ENCODE data around the gene CCPG1. TPM values are rescaled to one million over a fixed set of nuclear protein-coding genes. Genes with fewer than 3 reads are reported as not detected.

Gene CCPG1
- total RNA-seq, 1 experiment from 2014 or later = 8.5 TPM

DNA sequence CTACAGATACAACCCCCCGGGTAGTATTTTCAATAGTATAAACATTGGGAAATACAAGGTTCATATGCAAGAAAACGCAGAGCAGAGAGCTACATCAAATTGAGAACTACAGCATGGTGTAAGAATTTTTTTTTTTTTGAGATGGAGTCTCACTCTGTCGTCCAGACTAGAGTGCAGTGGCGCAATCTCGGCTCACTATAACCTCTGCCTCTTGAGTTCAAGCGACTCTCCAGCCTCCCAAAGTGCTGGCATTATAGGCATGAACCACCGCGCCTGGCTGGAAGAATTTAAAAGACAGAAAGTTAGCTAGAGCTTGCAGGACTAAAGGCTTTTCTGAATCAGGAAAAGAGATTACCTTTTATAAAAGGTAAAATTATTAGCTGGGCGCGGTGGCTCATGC lies 47.1 kb downstream of the CCPG1 start:
- H3K9me2 ChIP-seq (ENCODE audit: insufficient read depth) = no peaks in the 10 kb centered on the region
- H3K27ac ChIP-seq (ENCODE audit: low read depth, low read length) = no peak overlapping the region
- intact Hi-C loops (cut with micrococcal nuclease) = no loop called here
- H3K36me3 ChIP-seq (ENCODE audit: control insufficient read depth in 1 of 2, insufficient read depth in 2 of 2, low read length in 2 of 2) = no peaks in the 10 kb centered on the region
- H3K9me3 ChIP-seq (ENCODE audit: control insufficient read depth in 1 of 2, insufficient read depth in 1 of 2, low read depth in 1 of 2, low read length in 2 of 2) = no peaks in the 10 kb centered on the region
- BruUV-seq (replicated peaks) = no TSS peak
- POLR2A ChIA-PET = no interaction called here
- H3K4me2 ChIP-seq (ENCODE audit: low read length) = no peak overlapping the region
- H3K27me3 ChIP-seq (ENCODE audit: insufficient read depth, low read length) = no peaks in the 10 kb centered on the region
- DNase-seq (ENCODE audit: low read depth, low spot score) (no peak), ATAC-seq (no peak)
- H2AFZ ChIP-seq (ENCODE audit: low read depth, low read length, poor library complexity, severe bottlenecking) = no peak overlapping the region
- RAD21 ChIA-PET (ENCODE audit: low non-redundant PET in 1 of 2, low total read pairs in 2 of 2, uncharacterized antibody in 2 of 2, unreplicated experiment in 2 of 2) = no interaction called here
- no peaks in the 10 kb centered on the region for H3K4me1 ChIP-seq (ENCODE audit: control insufficient read depth in 1 of 2, insufficient read depth in 2 of 2, low read length in 2 of 2)
- CTCF ChIA-PET = no interaction called here
- no peak overlapping the region for H3K9ac ChIP-seq (ENCODE audit: low read length)
- no peak overlapping the region for H3K4me3 ChIP-seq (replicated peaks in 1 of 2; ENCODE audit: low read depth in 1 of 2, low read length in 2 of 2)
- no peaks in the 10 kb centered on the region for H4K20me1 ChIP-seq (ENCODE audit: insufficient read depth)
- H3K79me2 ChIP-seq (ENCODE audit: insufficient read depth, low read length) = no peaks in the 10 kb centered on the region
- no peak for TF ChIP-seq POLR2A (IDR thresholded peaks at IDR 0.05; ENCODE audit: borderline replicate concordance, extremely low read depth, insufficient read depth, insufficient read length)
- TF ChIP-seq TCF7L2 (IDR thresholded peaks at IDR 0.05; ENCODE audit: borderline replicate concordance, extremely low read depth, insufficient read depth, insufficient read length) = no peak
- TF ChIP-seq, protein P1, sequence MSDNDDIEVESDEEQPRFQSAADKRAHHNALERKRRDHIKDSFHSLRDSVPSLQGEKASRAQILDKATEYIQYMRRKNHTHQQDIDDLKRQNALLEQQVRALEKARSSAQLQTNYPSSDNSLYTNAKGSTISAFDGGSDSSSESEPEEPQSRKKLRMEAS (IDR thresholded peaks at IDR 0.05) = no peak

DNA sequence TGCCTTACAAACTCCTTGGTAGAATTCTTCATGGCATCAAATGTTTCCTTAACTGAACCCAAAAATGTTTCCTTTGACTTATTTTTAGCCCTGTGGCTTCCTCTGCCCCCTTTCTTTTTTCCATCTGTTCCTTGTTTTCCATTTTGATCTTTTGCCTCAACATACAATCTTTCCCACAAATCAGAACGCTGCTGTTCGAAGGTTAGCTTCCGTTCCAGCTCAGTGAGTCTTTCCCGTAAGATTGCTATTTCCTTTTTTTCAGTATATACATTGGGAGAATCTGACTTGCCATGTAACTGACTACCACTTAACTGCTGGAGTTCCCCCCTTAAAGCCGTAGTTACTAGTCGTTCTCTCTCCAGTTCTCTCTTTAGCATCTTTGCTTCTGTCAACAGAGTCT lies 47.9 kb downstream of the CCPG1 start:
- no peaks in the 10 kb centered on the region for H3K9me2 ChIP-seq (ENCODE audit: insufficient read depth)
- DNase-seq (ENCODE audit: low read depth, low spot score) (no peak), ATAC-seq (no peak)
- ChIA-PET RAD21 (ENCODE audit: low non-redundant PET in 1 of 2, low total read pairs in 2 of 2, uncharacterized antibody in 2 of 2, unreplicated experiment in 2 of 2) (no interaction called here), CTCF (no interaction called here), POLR2A (no interaction called here)
- H3K4me2 ChIP-seq (ENCODE audit: low read length) = no peak overlapping the region
- H3K36me3 ChIP-seq (ENCODE audit: control insufficient read depth in 1 of 2, insufficient read depth in 2 of 2, low read length in 2 of 2) = no peaks in the 10 kb centered on the region
- no peak overlapping the region for H3K4me3 ChIP-seq (replicated peaks in 1 of 2; ENCODE audit: low read depth in 1 of 2, low read length in 2 of 2)
- no peaks in the 10 kb centered on the region for H3K9me3 ChIP-seq (ENCODE audit: control insufficient read depth in 1 of 2, insufficient read depth in 1 of 2, low read depth in 1 of 2, low read length in 2 of 2)
- TF ChIP-seq CEBPB (IDR thresholded peaks at IDR 0.05; ENCODE audit: low read depth) = no peak
- TF ChIP-seq, protein P2, sequence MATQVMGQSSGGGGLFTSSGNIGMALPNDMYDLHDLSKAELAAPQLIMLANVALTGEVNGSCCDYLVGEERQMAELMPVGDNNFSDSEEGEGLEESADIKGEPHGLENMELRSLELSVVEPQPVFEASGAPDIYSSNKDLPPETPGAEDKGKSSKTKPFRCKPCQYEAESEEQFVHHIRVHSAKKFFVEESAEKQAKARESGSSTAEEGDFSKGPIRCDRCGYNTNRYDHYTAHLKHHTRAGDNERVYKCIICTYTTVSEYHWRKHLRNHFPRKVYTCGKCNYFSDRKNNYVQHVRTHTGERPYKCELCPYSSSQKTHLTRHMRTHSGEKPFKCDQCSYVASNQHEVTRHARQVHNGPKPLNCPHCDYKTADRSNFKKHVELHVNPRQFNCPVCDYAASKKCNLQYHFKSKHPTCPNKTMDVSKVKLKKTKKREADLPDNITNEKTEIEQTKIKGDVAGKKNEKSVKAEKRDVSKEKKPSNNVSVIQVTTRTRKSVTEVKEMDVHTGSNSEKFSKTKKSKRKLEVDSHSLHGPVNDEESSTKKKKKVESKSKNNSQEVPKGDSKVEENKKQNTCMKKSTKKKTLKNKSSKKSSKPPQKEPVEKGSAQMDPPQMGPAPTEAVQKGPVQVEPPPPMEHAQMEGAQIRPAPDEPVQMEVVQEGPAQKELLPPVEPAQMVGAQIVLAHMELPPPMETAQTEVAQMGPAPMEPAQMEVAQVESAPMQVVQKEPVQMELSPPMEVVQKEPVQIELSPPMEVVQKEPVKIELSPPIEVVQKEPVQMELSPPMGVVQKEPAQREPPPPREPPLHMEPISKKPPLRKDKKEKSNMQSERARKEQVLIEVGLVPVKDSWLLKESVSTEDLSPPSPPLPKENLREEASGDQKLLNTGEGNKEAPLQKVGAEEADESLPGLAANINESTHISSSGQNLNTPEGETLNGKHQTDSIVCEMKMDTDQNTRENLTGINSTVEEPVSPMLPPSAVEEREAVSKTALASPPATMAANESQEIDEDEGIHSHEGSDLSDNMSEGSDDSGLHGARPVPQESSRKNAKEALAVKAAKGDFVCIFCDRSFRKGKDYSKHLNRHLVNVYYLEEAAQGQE (IDR thresholded peaks at IDR 0.05; ENCODE audit: low read depth) = no peak
- TF ChIP-seq POLR2AphosphoS5 (IDR thresholded peaks at IDR 0.05; ENCODE audit: low read depth, low read length) = no peak
- TF ChIP-seq, protein P3, sequence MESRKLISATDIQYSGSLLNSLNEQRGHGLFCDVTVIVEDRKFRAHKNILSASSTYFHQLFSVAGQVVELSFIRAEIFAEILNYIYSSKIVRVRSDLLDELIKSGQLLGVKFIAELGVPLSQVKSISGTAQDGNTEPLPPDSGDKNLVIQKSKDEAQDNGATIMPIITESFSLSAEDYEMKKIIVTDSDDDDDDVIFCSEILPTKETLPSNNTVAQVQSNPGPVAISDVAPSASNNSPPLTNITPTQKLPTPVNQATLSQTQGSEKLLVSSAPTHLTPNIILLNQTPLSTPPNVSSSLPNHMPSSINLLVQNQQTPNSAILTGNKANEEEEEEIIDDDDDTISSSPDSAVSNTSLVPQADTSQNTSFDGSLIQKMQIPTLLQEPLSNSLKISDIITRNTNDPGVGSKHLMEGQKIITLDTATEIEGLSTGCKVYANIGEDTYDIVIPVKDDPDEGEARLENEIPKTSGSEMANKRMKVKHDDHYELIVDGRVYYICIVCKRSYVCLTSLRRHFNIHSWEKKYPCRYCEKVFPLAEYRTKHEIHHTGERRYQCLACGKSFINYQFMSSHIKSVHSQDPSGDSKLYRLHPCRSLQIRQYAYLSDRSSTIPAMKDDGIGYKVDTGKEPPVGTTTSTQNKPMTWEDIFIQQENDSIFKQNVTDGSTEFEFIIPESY (IDR thresholded peaks at IDR 0.05; ENCODE audit: extremely low read depth, insufficient replicate concordance, low read length) = no peak
- no peak for TF ChIP-seq ZFX (IDR thresholded peaks at IDR 0.05)
- TF ChIP-seq YY1 (IDR thresholded peaks at IDR 0.05; ENCODE audit: extremely low read depth, insufficient replicate concordance, low read depth, low read length) = no peak
- no peak for TF ChIP-seq ZNF274 (IDR thresholded peaks at IDR 0.05; ENCODE audit: low read depth, low read length)
- TF ChIP-seq EGR1 (IDR thresholded peaks at IDR 0.05; ENCODE audit: low read depth) = no peak
- TF ChIP-seq RAD21 (IDR thresholded peaks at IDR 0.05; ENCODE audit: low read depth) = no peak
- TF ChIP-seq CBX3 (IDR thresholded peaks at IDR 0.05; ENCODE audit: low read depth) = no peak
- no peaks in the 10 kb centered on the region for H3K79me2 ChIP-seq (ENCODE audit: insufficient read depth, low read length)
- H4K20me1 ChIP-seq (ENCODE audit: insufficient read depth) = no peaks in the 10 kb centered on the region
- intact Hi-C loops (cut with micrococcal nuclease) = no loop called here
- H3K4me1 ChIP-seq (ENCODE audit: control insufficient read depth in 1 of 2, insufficient read depth in 2 of 2, low read length in 2 of 2) = no peaks in the 10 kb centered on the region
- H3K27me3 ChIP-seq (ENCODE audit: insufficient read depth, low read length) = no peaks in the 10 kb centered on the region
- no TSS peak for BruUV-seq (replicated peaks)
- no peak overlapping the region for H3K27ac ChIP-seq (ENCODE audit: low read depth, low read length)
- H3K9ac ChIP-seq (ENCODE audit: low read length) = no peak overlapping the region
- H2AFZ ChIP-seq (ENCODE audit: low read depth, low read length, poor library complexity, severe bottlenecking) = no peak overlapping the region
